ENCODE results near the gene SDCCAG8.

GRCh38 chr1:243273945-243274344 is 18.1 kb downstream of the SDCCAG8 start:
- TF ChIP-seq POLR2A (IDR thresholded peaks at IDR 0.05) (no peak), CTCF (IDR thresholded peaks at IDR 0.05) (no peak)

All from suprapubic skin (tissue), 3 donors.